DMS53 (cell line): ENCODE results near the gene CTRL.

Source experiments
- DNase-seq: peaks from one replicate; lab custom pipeline; 2025; lab: John Stamatoyannopoulos, UW

The CTRL gene

GRCh38 chr16:67892375-67892774, 39.3 kb downstream of the CTRL start:
- DNase-seq = no peak

DNA sequence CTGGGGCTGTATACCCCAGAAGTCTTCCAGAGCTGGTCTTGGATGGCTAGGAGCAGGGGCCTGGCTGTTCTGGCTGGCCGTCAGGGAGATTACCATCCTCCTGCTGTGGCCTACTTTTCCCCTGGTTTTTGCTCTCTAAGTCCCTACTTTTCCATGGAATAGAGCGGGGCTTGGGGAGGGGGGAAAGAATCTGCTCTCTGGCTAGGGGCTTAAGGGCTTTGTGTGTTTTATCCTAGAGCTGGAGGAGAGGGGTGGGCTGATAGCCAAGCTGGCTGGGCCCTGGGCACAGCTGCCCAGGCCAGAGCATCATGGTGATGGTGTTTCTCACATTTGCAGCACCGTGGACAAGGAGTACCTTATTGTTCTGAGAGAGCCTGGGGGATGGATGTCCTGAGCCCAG, 43.3 kb downstream of the CTRL start:
- DNase-seq = no peak

DNA sequence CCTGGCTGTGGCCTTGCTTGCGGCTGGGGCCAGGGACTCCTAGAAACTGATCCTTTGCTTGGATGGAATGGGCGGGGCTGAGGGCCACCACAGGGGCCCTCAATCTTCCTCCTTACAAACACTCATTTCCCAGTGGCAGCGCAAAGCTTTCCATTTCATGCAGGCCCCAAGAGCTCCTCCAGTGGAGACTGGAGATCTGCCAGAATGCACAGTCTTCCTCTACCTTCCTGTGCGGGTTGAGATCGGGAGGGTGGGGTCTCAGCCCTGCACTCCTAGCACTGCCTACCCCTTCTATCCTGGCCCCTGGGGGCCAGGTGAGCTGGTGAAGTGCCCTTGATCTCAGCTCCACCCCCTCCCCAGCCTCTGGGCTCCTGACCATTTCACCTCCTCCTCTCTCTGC, 45.3 kb downstream of the CTRL start:
- DNase-seq = no peak

GRCh38 chr16:67885976-67886375, 45.7 kb downstream of the CTRL start:
- no peak for DNase-seq

DNA sequence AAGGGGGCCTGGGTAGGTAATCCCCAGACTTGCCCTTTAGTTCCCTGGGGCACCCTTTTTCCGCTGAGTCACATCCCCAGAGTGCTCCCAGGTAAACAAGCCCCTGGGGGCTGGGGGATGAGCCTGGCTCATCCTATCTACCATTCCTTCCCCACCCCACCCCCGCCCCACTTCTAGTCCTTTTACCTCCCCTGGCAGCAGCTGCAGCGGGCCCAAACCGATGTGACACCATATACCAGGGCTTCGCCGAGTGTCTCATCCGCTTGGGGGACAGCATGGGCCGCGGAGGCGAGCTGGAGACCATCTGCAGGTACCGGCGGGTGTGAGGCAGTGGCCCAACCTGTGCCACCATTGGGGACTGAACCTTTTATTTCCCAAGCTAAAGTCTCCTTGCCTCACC, 46.1 kb downstream of the CTRL start:
- DNase-seq = no peak

- DNase-seq = no peak
These were observed 47.0 kb downstream of the CTRL start, which contains the start of gene NRN1L for GRCh38 chr16:67884684-67885083. NRN1L (plus strand) TSS chr16:67884885; CDS start chr16:67884904, 19 bp downstream.

GRCh38 chr16:67883872-67884261, 47.8 kb downstream of the CTRL start:
- peak; percentile 72 for DNase-seq

DNA sequence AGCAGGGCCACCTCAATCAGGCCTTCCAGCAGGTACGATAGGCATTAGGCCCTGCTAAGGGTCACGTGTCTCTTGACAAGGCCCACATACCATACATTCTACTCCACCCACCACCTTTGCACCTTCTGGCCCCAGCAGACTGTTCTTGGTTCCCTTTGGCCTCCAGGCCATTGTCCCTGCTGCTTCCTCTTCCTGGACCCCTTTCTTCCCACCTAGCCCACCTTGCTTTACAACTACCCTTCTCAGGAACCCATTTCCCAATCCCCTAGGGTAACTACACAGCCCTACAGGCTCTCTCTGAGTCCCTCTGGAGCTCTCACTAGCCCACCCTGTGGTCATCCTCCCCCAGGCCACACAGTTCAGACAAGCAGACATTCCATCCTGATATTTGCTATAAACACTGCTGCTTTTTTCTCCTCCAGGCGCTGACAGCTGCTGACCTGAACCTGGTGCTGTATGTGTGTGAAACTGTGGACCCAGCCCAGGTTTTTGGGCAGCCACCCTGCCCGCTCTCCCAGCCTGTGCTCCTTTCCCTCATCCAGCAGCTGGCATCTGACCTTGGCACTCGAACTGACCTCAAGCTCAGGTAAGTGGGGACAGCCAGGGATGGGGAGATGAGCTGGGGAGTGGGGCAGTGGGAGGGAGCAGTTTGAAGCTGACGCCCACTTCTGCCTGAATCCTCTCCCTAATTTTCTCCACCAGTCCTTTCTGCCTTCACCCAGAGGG, 48.4 kb downstream of the CTRL start:
- no peak for DNase-seq

DNA sequence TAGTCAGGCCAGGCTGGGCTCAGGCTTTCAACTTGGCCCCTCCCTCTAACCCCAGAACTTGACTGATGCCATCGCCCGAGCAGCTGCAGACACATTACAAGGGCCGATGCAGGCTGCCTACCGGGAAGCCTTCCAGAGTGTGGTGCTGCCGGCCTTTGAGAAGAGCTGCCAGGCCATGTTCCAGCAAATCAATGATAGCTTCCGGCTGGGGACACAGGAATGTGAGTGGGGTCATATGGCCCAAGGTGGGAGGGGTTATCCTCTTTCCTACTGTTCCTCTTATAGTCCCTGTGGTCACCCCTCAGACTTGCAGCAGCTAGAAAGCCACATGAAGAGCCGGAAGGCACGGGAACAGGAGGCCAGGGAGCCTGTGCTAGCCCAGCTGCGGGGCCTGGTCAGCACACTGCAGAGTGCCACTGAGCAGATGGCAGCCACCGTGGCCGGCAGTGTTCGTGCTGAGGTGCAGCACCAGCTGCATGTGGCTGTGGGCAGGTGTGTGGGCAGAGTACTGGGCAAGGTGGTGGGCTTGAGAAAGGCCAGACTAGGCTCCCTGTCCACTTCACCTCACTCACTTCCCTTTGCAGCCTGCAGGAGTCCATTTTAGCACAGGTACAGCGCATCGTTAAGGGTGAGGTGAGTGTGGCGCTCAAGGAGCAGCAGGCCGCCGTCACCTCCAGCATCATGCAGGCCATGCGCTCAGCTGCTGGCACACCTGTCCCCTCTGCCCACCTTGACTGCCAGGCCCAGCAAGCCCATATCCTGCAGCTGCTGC, 49.1 kb downstream of the CTRL start:
- no peak for DNase-seq

GRCh38 chr16:67881621-67882161, 50.0 kb downstream of the CTRL start:
- DNase-seq = no peak

DNA sequence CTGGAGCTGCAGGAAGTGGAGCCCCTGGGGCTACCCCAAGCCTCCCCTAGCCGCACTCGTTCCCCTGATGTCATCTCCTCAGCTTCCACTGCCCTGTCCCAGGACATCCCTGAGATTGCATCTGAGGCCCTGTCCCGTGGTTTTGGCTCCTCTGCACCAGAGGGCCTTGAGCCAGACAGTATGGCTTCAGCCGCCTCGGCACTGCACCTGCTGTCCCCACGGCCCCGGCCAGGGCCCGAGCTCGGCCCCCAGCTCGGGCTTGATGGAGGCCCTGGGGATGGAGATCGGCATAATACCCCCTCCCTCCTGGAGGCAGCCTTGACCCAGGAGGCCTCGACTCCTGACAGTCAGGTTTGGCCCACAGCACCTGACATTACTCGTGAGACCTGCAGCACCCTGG, 51.1 kb downstream of the CTRL start:
- no peak for DNase-seq

- DNase-seq = no peak
These were observed 51.7 kb downstream of the CTRL start for GRCh38 chr16:67879936-67880335.
